OCI-LY7 (cell line): ENCODE data around the gene WBP4. TPM values are rescaled to one million over a fixed set of nuclear protein-coding genes. Genes with fewer than 3 reads are reported as not detected.
A peak's percentile ranks its signal among the peaks of the same experiment; 100 is the strongest.

Experiments
- BruUV-seq: library from RNA; stranded (reverse); fragments of 400-500 nt; replicated peaks from 2 replicates; lab custom pipeline; 2021; lab: Mats Ljungman, UMichigan
- CTCF ChIA-PET: fragments of 300-600 bp; sonication (Branson Sonifier 250); formaldehyde crosslinking; loops from one replicate; lab custom pipeline; 2022; ENCODE audit warnings: antibody characterized with exemption; ENCODE audit not compliant: unreplicated experiment; lab: Charles Lee
- POLR2A ChIA-PET: fragments of 300-600 bp; sonication (Branson Sonifier 250); formaldehyde crosslinking; loops from one replicate; lab custom pipeline; 2022; ENCODE audit warnings: antibody characterized with exemption; lab: Charles Lee
- DNase-seq: peaks from one replicate; pipeline ENCODE4 v3.0.0-alpha.2; 2015; ENCODE audit warnings: low spot score
- H2AFZ ChIP-seq: fragments of 200-600 bp; sonication (generic), shearing (Covaris generic); 2 replicates; pipeline ENCODE4 v1.6.1; 2014; ENCODE audit warnings: mild to moderate bottlenecking, antibody characterized with exemption, low read length, moderate library complexity
- H3K27ac ChIP-seq: fragments of 200-600 bp; sonication (generic); 2 replicates; pipeline ENCODE4 v1.5.1; 2014; ENCODE audit warnings: mixed run types, low read depth, mild to moderate bottlenecking, moderate library complexity, low read length, inconsistent platforms; ENCODE audit not compliant: poor library complexity, severe bottlenecking
- H3K36me3 ChIP-seq: fragments of 200-600 bp; sonication (generic); 2 replicates; pipeline ENCODE4 v1.6.1; 2014; ENCODE audit warnings: mild to moderate bottlenecking, antibody characterized with exemption, low read length, moderate library complexity, mixed read lengths; ENCODE audit not compliant: insufficient read depth
- H3K4me1 ChIP-seq: fragments of 200-600 bp; sonication (generic); 2 replicates; pipeline ENCODE4 v1.5.1; 2014; ENCODE audit warnings: mild to moderate bottlenecking, low read length; ENCODE audit not compliant: insufficient read depth, poor library complexity, severe bottlenecking
- H3K4me2 ChIP-seq: fragments of 200-600 bp; sonication (generic); 2 replicates; pipeline ENCODE4 v1.6.1; 2014; ENCODE audit warnings: mild to moderate bottlenecking, low read length
- H3K4me3 ChIP-seq: fragments of 200-600 bp; sonication (generic); 2 replicates; pipeline ENCODE4 v1.5.1; 2014; ENCODE audit warnings: mild to moderate bottlenecking, low read depth, low read length; ENCODE audit not compliant: poor library complexity, severe bottlenecking
- H3K79me2 ChIP-seq: fragments of 200-600 bp; sonication (generic); 2 replicates; pipeline ENCODE4 v1.6.1; 2016; ENCODE audit warnings: low read depth, mild to moderate bottlenecking, low read length, moderate library complexity, mixed read lengths; ENCODE audit not compliant: insufficient read depth
- H3K9me2 ChIP-seq: fragments of 200-600 bp; sonication (generic); 2 replicates; pipeline ENCODE4 v1.6.1; 2016; ENCODE audit warnings: mild to moderate bottlenecking, low read length, mixed read lengths; ENCODE audit not compliant: insufficient read depth
- H3K9me3 ChIP-seq: fragments of 200-600 bp; sonication (generic); 2 replicates; pipeline ENCODE4 v1.6.1; 2014; ENCODE audit warnings: mild to moderate bottlenecking, mixed run types, low read length, mixed read lengths
- H4K20me1 ChIP-seq: fragments of 200-600 bp; sonication (generic); 2 replicates; pipeline ENCODE4 v1.6.1; 2014; ENCODE audit warnings: mild to moderate bottlenecking, antibody characterized with exemption, low read length, moderate library complexity, mixed read lengths; ENCODE audit not compliant: insufficient read depth
- CTCF ChIP-seq: fragments of 200-600 bp; sonication (generic); conservative IDR thresholded peaks from 2 replicates; pipeline ENCODE4 v1.5.1; 2014; ENCODE audit warnings: mild to moderate bottlenecking, antibody characterized with exemption, low read length, moderate library complexity, mixed read lengths
- EZH2phosphoT487 ChIP-seq: fragments of 200-600 bp; sonication (generic); IDR thresholded peaks from 2 replicates; pipeline ENCODE4 v1.6.1; 2018; ENCODE audit warnings: low read depth, borderline replicate concordance, mild to moderate bottlenecking, mixed run types, antibody characterized with exemption, low read length, moderate library complexity, mixed read lengths
- intact Hi-C: fragments of 100-400 bp; cut with micrococcal nuclease; formaldehyde crosslinking; loops from one replicate; pipeline ENCODE4 v1.10.0; 2022; ENCODE audit not compliant: unreplicated experiment
- total RNA-seq, 2 experiments: library from RNA; depleted of rRNA in 1 of 2; stranded (reverse); fragments of >200 nt in 1 of 2; shearing (Covaris generic) in 1 of 2; gene quantifications; 2 replicates each; pipeline ENCODE4 v1.2.3, GENCODE V29; 2014 to 2022

The WBP4 gene
- total RNA-seq, 2 experiments from 2014 or later = 5.9 to 7.3 TPM

- Histone ChIP-seq H3K9me2 (no peaks in the 10 kb centered on the region), H3K36me3 (peaks cover 32% of the 10 kb centered on the region), H3K9me3 (no peaks in the 10 kb centered on the region; the same call in 1 of the 2 replicates), H3K27ac (peak overlapping the region; percentile 27), H4K20me1 (no peaks in the 10 kb centered on the region), H3K79me2 (peaks cover 81% of the 10 kb centered on the region), H3K4me3 (no peak overlapping the region), H3K4me1 (peaks cover 63% of the 10 kb centered on the region), H3K4me2 (peak overlapping the region; percentile 53), H2AFZ (no peak overlapping the region)
- ChIA-PET POLR2A (interaction anchor here (0.5 to 1.4 kb wide), 5 partner anchors 11 to 202 kb away, joined by 3 to 5 read pairs (median 3); no protein-coding TSS in a partner anchor), CTCF (no interaction called here)
- no peak for DNase-seq
- TF ChIP-seq EZH2phosphoT487 = no peak
- no peak for TF ChIP-seq CTCF
- intact Hi-C loops = no loop called here
- no TSS peak for BruUV-seq
Observed at GRCh38 chr13:41025518-41025917, 35.8 kb upstream of the WBP4 start.

- Histone ChIP-seq H4K20me1 (no peaks in the 10 kb centered on the region), H3K4me1 (peaks cover 51% of the 10 kb centered on the region), H2AFZ (no peak overlapping the region), H3K9me2 (no peaks in the 10 kb centered on the region), H3K4me2 (no peak overlapping the region), H3K9me3 (no peaks in the 10 kb centered on the region; the same call in 1 of the 2 replicates), H3K4me3 (no peak overlapping the region), H3K36me3 (peaks cover 32% of the 10 kb centered on the region), H3K27ac (no peak overlapping the region), H3K79me2 (peaks cover 77% of the 10 kb centered on the region)
- no TSS peak for BruUV-seq
- DNase-seq = no peak
- TF ChIP-seq CTCF (no peak), EZH2phosphoT487 (no peak)
- ChIA-PET POLR2A (no interaction called here), CTCF (no interaction called here)
- intact Hi-C loops = no loop called here
Observed at GRCh38 chr13:41026788-41027187, 34.5 kb upstream of the WBP4 start.

- ChIA-PET CTCF (no interaction called here), POLR2A (interaction anchor here (0.8 to 3.2 kb wide), 2 partner anchors 9 to 55 kb away, joined by 3 to 22 read pairs; partner anchors contain the start of gene ELF1)
- Histone ChIP-seq H3K4me1 (peaks cover 47% of the 10 kb centered on the region), H4K20me1 (no peaks in the 10 kb centered on the region), H3K27ac (no peak overlapping the region), H3K79me2 (peaks cover 74% of the 10 kb centered on the region), H2AFZ (no peak overlapping the region), H3K4me2 (no peak overlapping the region), H3K9me2 (no peaks in the 10 kb centered on the region), H3K36me3 (peaks cover 28% of the 10 kb centered on the region), H3K9me3 (no peaks in the 10 kb centered on the region), H3K4me3 (no peak overlapping the region)
- DNase-seq = no peak
- no TSS peak for BruUV-seq
- intact Hi-C loops = no loop called here
- TF ChIP-seq CTCF (no peak), EZH2phosphoT487 (no peak)
Observed at GRCh38 chr13:41028051-41028450, 33.3 kb upstream of the WBP4 start.
